Esophagus squamous epithelium (tissue), 5 donors: ENCODE measurements around the gene SRC. TPM values are rescaled to one million over a fixed set of nuclear protein-coding genes. Genes with fewer than 3 reads are reported as not detected.

Source experiments
- DNase-seq: peaks from one replicate; lab custom pipeline; 2025; lab: John Stamatoyannopoulos, UW
- H3K27ac ChIP-seq, 4 donors: fragments of 200-600 bp; sonication (generic); one replicate each; pipeline ENCODE4 v1.5.1; 2016 to 2019; ENCODE audit warnings: mild to moderate bottlenecking in 1 of 4
- H3K27me3 ChIP-seq, 4 donors: fragments of 200-600 bp; sonication (generic); 1 replicate in 3 of 4; 2 replicates in 1 of 4; pipeline versions ENCODE4 v1.5.1 to v1.6.0; 2017 to 2021; ENCODE audit warnings: antibody characterized with exemption in 1 of 4
- H3K36me3 ChIP-seq, 3 donors: fragments of 200-600 bp; sonication (generic); one replicate each; pipeline ENCODE4 v1.5.1; 2016 to 2019
- H3K4me1 ChIP-seq, 3 donors: fragments of 200-600 bp; sonication (generic); one replicate each; pipeline ENCODE4 v1.5.1; 2017 to 2019
- H3K4me3 ChIP-seq, 4 donors: fragments of 200-600 bp; sonication (generic); 1 replicate in 3 of 4; 2 replicates in 1 of 4; pipeline ENCODE4 v1.5.1; 2016 to 2019; ENCODE audit warnings: mild to moderate bottlenecking in 2 of 4, moderate library complexity in 1 of 4
- H3K9me3 ChIP-seq, 3 donors: fragments of 200-600 bp; sonication (generic); one replicate each; pipeline ENCODE4 v1.5.1; 2016 to 2019
- CTCF ChIP-seq, 6 experiments: fragments of 450-650 bp in 4 of 6; fragments of 200-600 bp in 2 of 6; sonication (generic) in 2 of 6; IDR thresholded peaks; one replicate each; pipeline ENCODE4 v1.5.1; 2016 to 2019; ENCODE audit warnings: antibody characterized with exemption in 6 of 6, mild to moderate bottlenecking in 4 of 6, moderate library complexity in 4 of 6
- POLR2A ChIP-seq, 4 donors: fragments of 450-650 bp; IDR thresholded peaks; one replicate each; pipeline ENCODE4 v1.6.1; 2017; ENCODE audit warnings: antibody characterized with exemption in 4 of 4, mild to moderate bottlenecking in 4 of 4, moderate library complexity in 3 of 4
- WGBS, 2 donors: methylation state at CpG; one replicate each; pipeline ENCODE4 v1.1.5; 2018; 5-methylcytosine and 5-hydroxymethylcytosine counted together
- intact Hi-C: fragments of 100-400 bp; cut with DNase I; formaldehyde crosslinking; loops from one replicate; pipeline ENCODE4 v1.15.0; 2022
- total RNA-seq, 4 donors: library from RNA; depleted of rRNA; stranded (reverse); fragments of >200 nt; gene quantifications; one replicate each; pipeline ENCODE4 v1.1.0, GENCODE V29; 2016
- donor health status: DM: yes; HTN: yes; CAD: no.

SRC gene
- total RNA-seq, 4 donors from 2014 or later, result 32.4 to 46.5 (median 39.0) TPM

- peak overlapping the region in 3 of 4 donors; percentile 41 to 63 (median 50) for H3K27ac ChIP-seq
- peaks cover 15 to 75% (median 20%) of the 10 kb centered on the region in 3 donors for H3K36me3 ChIP-seq
- H3K4me1 ChIP-seq, result peaks cover 8 to 46% (median 22%) of the 10 kb centered on the region in 3 donors
- intact Hi-C loops, result loop anchor here (10.0 kb wide), 2 partner anchors 142 to 188 kb away; partner anchors contain the start of genes BLCAP and NNAT
- TF ChIP-seq CTCF (IDR thresholded peaks at IDR 0.05), result no peak
- no peak for TF ChIP-seq POLR2A (IDR thresholded peaks at IDR 0.05)
- no peak overlapping the region for H3K4me3 ChIP-seq
- WGBS, 2 donors, result 77 to 85% methylated on average over 5 to 9 of the region's 11 CpGs
- no peak for DNase-seq
- peaks cover 0 to 4% (median 0%) of the 10 kb centered on the region in 4 donors for H3K27me3 ChIP-seq
- no peaks in the 10 kb centered on the region for H3K9me3 ChIP-seq
These were observed 36.7 kb downstream of the SRC start for GRCh38 chr20:37382482-37383120.

DNA sequence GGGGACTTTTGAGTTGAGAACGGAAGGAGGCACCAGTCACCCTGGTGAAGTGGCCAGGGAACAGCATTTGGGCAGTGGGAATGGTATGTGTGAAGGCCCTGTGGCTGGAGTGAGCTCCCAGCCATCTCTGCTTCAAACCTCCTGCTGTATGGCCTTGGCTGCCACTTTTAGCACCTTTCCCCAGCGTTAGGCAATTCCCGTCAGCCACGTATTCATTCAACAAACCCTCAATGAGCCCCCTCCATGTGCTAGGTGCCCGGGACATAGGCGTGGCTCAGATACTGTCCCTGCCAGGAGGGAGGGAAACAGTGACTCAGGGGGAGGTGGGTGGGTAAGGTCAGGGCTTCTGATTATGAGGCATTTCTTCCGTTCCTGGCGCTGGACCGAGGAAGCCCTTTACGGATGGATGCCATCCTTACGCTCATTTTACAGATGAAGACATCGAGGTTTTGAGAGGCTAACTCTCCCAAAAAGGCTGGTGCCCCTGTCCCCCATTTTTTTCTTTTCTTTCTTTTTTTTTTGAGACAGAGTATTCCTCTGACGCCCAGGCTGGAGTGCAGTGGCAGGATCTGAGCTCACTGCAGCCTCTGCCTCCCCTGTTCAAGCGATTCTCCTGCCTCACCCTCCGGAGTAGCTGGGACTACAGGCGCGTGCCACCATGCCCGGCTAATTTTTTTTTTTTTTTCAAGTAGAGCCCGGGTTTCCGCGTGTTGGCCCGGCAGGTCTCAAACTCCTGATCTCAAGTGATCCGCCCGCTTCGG, 37.5 kb downstream of the SRC start:
- Histone ChIP-seq H3K27ac (peak overlapping the region in 3 of 4 donors; percentile 41 to 63 (median 50)), H3K4me3 (peak overlapping the region in 1 of 4 donors; percentile 46), H3K9me3 (no peaks in the 10 kb centered on the region), H3K36me3 (peaks cover 15 to 76% (median 24%) of the 10 kb centered on the region in 3 donors), H3K27me3 (peaks cover 0 to 4% (median 0%) of the 10 kb centered on the region in 4 donors), H3K4me1 (peaks cover 8 to 46% (median 21%) of the 10 kb centered on the region in 3 donors)
- no peak for TF ChIP-seq POLR2A (IDR thresholded peaks at IDR 0.05)
- no peak for TF ChIP-seq CTCF (IDR thresholded peaks at IDR 0.05)
- WGBS, 2 donors, result 54 to 58% methylated on average over 17 to 23 of the region's 25 CpGs
- intact Hi-C loops, result loop anchor here (10.0 kb wide), 2 partner anchors 141 to 189 kb away; partner anchors contain the start of genes BLCAP and NNAT
- DNase-seq, result no peak

DNA sequence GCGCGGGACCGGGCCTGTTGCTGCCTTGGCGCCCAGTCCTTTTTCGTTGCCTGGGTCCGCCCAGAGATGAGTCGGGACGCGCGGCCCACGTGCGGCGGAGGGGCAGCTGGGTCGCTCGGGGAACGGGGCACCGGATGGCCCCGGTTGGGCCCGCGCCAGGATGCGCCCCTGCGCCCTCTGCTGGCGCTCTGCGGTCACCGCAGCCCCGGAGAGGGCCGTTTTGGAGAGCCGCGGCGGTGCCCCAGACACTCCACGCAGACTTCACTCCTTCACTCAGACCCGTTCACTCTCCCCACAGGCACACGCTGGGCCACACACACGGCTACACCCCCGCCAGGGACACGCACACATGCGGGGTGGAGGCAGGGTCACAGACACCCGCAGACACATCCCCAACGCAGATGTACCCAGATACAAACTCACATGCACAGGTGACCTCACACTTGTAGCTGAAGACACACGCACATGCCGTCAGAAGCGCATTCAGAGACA, 38.8 kb downstream of the SRC start:
- peaks cover 3 to 37% (median 11%) of the 10 kb centered on the region in 3 donors for H3K4me1 ChIP-seq
- WGBS, 2 donors, result 50 to 75% methylated on average over 2 to 3 of the region's 42 CpGs

GRCh38 chr20:37385176-37385575, 39.2 kb downstream of the SRC start:
- WGBS, 2 donors, result 88 to 91% methylated on average over 16 to 17 of the region's 17 CpGs
- no peak overlapping the region for H3K27ac ChIP-seq
- intact Hi-C loops, result loop anchor here (2.0 to 10.0 kb wide), 3 partner anchors 102 to 190 kb away; partner anchors contain the start of genes BLCAP and NNAT

More for the DNA sequence above, 38.8 kb downstream of the SRC start:
- H3K9me3 ChIP-seq, result no peaks in the 10 kb centered on the region
- intact Hi-C loops, result loop anchor here (2.0 to 10.0 kb wide), 3 partner anchors 102 to 190 kb away; partner anchors contain the start of genes BLCAP and NNAT
- peaks cover 0 to 4% (median 0%) of the 10 kb centered on the region in 4 donors for H3K27me3 ChIP-seq
- peak overlapping the region in 3 of 4 donors; percentile 15 to 63 (median 41) for H3K27ac ChIP-seq
- H3K36me3 ChIP-seq, result peaks cover 15 to 79% (median 24%) of the 10 kb centered on the region in 3 donors
- peak overlapping the region; percentile 12 to 63 (median 42) for H3K4me3 ChIP-seq
- no peak for DNase-seq
- no peak for TF ChIP-seq POLR2A (IDR thresholded peaks at IDR 0.05)
- TF ChIP-seq CTCF (IDR thresholded peaks at IDR 0.05), result peak; percentile 72 to 94 (median 92)

More at GRCh38 chr20:37385176-37385575, 39.2 kb downstream of the SRC start:
- peaks cover 0 to 4% (median 0%) of the 10 kb centered on the region in 4 donors for H3K27me3 ChIP-seq
- no peak for DNase-seq
- TF ChIP-seq POLR2A (IDR thresholded peaks at IDR 0.05) (no peak), CTCF (IDR thresholded peaks at IDR 0.05) (no peak)
- H3K4me1 ChIP-seq, result peaks cover 3 to 33% (median 11%) of the 10 kb centered on the region in 3 donors
- no peak overlapping the region for H3K4me3 ChIP-seq
- peaks cover 15 to 83% (median 24%) of the 10 kb centered on the region in 3 donors for H3K36me3 ChIP-seq
- H3K9me3 ChIP-seq, result no peaks in the 10 kb centered on the region
